D341Med (cell line): Measurements from ENCODE around the gene PTTG1IP.
"Not testable (repeated sequence)": the region's sequence is repeated elsewhere in the genome, so short reads cannot be mapped to it uniquely, and the experiment has no call there.

Source experiments
- DNase-seq: peaks from one replicate; pipeline ENCODE4 v3.0.0; 2012; ENCODE audit warnings: low spot score

The PTTG1IP gene

DNA sequence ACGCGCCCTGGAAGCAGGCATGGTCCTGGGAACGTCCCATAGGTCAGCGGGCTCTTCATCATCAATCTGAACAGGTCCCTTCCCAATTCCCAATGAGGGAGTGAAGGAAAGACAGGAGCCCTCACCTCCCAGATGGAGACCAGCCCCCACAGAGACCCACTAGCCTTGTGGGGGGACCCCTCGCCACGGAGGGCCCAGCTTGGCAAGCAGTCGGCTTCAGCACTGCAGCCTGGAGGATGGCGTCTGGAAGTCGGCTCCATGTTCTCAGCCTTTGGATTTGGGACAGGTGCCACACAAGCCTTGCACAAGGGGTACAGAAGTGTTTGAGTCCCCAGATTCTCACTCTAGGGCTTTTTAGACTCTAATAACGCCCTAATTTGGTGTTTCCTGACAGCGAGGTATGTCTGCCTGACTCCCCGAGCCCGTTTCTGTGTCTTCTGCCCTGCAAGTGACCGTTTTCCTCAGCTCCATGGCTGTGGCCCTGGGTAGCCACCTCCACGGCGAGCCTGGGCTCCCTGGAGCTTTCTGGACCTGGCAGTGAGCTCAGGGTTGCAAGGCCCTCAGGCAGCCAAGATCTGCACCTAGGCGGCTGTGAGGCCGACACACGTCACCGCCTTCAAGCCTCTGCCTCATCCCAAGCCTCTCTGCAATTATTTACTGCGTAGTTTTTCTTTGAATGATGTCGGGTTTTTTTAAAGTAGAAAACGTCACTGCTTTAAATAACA lies 30.6 kb downstream of the PTTG1IP start:
- DNase-seq, result no peak

- no peak for DNase-seq
Measured at GRCh38 chr21:44842087-44842486, 31.4 kb downstream of the PTTG1IP start.

DNA sequence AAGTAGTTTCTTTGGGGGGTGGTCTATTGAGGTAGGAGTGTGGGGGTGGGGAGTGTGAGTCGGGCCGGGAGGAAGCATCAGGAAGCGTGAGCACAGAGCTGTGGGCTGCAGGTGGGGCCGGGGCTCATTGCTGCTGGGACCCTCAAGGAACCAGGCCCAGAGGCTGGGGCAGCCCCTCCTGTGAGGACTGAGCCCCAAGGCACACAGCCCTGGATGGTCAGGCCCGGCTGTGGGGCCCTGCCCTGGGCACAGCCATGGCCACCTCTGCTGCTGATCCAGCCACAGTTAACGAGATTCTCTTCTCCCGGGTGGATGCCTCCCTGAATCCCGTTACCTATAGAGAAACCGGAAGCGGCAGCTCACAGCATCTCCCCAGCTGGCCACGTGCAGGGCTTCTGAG lies 32.7 kb downstream of the PTTG1IP start:
- no peak for DNase-seq

GRCh38 chr21:44838951-44839350 lies 34.5 kb downstream of the PTTG1IP start:
- no peak for DNase-seq

- no peak for DNase-seq
Measured at GRCh38 chr21:44838039-44838895, 35.2 kb downstream of the PTTG1IP start.

DNA sequence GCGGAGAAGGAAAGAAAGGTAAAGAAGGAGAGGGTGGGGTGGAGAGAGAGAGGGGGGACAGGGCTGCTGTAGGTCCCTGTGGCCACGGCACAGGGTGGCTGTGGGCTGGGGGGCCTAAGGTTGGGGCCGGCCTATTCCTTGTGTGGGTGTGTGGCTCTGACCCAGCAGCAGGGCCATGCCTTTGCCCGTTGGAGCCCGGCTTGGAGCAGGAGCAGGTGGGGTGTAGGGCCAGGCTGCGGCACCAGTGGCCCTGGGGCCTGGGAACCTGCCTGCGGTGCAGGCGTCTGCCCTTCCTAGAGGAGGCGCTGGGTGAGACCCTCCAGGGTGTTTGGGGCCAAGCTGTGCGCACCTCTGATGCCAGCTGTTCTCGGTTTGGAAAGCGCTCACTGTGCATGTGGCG lies 36.0 kb downstream of the PTTG1IP start:
- DNase-seq, result no peak

- no peak for DNase-seq
Measured at GRCh38 chr21:44836666-44837471, 36.6 kb downstream of the PTTG1IP start.

- DNase-seq, result no peak
Measured at GRCh38 chr21:44836349-44836665, 37.2 kb downstream of the PTTG1IP start.

DNA sequence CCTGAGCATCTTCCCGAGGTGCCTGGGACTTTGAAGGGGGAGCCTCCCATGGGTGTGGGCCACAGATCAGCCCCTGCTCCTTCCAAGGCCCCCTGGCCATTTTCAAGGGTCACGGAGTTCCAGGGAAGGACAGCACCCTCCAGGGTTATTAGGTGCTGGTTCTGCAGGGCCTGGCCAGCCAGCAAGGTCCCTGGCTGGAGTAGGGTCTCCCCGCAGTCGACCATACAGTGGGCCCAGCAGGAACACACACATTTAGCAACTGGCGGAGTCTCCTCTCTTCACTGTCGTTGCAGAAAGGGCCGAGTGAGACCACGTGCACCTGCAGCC lies 37.9 kb downstream of the PTTG1IP start:
- no peak for DNase-seq

GRCh38 chr21:44834951-44835646 lies 38.4 kb downstream of the PTTG1IP start:
- DNase-seq, result no peak

DNA sequence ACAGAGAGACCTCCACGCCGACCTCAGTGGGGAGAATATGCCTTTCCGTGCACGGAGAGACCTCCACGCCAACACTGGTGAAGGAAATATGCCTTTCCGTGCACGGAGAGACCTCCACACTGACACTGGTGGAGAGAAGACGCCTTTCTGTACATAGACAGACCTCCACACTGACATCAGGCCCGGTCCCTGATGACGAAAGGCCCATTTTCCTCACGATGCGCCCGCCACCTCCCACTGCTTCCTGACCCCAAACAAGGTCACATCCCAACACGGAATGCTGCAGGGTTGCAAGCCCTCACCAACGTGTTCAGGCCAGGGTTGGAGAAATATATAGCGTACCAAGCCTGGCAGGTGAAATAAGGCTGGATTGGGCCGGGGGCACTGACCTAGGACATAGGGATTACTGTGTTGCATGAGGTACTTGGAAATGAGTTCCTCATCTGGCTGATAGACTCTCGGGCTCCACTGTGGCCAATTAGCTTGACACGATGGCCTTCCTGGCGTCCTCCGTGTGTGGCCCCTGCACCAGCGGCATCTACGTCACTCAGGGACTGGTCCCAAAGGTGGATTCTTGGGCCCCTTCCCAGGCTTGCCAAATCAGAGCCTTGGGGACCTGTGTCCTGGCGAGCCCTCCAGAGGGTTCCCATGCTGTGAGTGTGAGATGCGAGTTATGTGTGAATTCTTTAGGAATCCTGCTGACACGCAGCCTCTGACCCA lies 39.1 kb downstream of the PTTG1IP start:
- DNase-seq, result no peak

DNA sequence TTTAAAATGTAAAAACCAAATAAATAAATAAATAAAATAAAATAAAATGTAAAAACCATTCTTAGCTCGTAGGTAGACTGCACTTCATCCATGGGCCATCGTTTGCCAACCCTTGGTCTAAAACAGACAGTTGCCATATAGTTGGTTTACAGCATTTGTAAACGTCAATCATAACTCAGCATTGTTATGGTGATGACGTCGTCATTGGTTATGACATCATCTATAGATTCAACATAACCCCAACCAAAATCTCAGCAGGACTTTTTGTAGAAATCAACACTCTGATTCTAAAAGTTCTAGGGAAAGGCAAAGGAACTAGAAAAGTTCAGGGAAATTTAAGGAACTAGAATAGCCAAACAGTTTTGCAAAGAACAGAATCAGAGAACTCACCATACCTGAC lies 39.8 kb downstream of the PTTG1IP start:
- no peak for DNase-seq

DNA sequence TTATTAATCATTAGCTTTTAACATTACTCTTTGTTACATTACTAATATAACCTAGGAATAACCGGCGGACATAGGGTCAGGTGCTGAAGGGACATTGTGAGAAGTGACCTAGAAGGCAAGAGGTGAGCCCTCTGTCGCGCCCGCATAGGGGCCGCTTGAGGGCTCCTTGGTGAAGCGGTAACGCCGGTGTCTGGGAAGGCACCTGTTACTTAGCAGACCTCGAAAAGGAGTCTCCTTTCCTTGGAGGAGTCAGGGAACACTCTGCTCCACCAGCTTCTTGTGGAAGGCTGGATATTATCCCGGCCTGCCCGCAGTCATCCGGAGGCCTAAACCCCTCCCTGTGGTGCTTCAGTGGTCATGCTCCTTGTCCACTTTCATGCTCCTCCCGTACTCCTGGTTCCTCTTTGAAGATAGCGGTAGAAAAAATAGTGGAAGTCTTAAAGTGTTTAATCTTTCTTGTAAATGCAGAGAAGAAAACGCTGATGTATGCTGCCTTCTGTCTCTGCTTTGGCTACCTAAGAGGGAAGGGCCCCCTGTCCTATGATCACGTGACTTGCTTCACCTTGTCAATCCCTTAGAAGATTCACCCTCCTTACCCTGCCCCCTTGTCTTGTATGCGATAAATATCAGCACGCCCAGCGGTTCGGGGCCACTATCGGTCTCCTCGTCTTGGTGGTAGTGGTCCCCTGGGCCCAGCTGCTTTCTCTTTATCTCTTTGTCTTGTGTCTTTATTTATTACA lies 40.8 kb downstream of the PTTG1IP start:
- DNase-seq, result not testable (repeated sequence)

- DNase-seq, result no peak
Measured at GRCh38 chr21:44831227-44831860, 42.1 kb downstream of the PTTG1IP start.

DNA sequence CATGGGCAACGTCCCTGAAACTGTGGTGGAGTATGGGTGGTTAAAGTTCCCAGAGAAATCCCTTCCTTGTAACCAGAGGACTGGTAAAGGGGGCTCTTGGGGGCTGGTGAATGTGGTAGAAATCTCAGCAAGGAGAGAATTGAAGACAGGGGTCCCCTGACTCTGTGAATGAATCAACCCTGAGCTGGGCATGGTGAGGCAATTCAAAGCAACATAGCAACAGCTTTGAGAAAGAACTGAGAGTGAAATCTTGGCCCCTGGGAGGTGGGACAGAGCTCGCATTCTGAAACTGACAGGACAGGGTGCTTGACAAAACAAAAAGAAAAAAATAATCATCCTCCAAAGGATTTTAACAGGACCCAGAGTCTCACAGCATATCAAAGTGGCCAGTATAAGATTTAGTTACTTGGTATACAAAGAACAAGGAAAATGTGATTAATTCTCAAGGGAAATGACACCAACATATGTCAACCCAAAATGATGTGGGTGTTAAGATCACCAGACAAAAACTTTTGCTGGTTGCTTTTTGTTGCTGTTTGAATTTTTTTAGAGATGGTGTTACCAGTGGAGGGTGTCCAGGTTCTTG lies 43.9 kb downstream of the PTTG1IP start:
- no peak for DNase-seq

DNA sequence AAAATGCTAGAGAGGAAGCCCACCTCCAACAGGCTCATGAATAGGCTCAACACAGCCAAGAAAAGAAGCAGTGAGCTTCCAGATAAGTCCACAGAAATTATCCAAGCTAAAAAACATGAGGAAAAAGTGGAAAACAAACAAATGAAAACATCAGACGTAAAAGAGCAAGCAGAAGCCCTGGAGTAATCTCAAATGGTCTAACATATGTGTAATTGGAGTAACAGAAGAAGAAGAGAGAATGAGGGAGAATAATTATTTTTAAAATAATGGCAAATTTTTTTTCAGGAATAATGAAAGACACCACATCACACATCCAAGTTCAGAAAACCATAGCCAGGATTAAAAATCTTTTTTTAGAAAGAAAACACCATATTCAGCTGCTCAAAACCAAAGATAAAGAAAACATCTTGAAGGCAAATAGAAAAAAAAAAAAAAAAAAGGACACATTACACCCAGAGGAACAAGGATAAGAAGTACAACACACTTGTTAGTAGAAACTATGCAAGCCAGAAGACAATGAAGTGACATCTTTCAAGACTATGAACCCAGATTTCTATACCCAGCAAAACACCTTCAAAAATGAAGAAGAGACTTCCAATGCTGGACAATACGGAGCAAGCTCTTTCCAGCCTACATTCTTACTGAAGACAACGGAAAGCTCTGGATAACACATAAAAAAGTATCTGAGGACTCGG lies 45.0 kb downstream of the PTTG1IP start:
- no peak for DNase-seq

DNA sequence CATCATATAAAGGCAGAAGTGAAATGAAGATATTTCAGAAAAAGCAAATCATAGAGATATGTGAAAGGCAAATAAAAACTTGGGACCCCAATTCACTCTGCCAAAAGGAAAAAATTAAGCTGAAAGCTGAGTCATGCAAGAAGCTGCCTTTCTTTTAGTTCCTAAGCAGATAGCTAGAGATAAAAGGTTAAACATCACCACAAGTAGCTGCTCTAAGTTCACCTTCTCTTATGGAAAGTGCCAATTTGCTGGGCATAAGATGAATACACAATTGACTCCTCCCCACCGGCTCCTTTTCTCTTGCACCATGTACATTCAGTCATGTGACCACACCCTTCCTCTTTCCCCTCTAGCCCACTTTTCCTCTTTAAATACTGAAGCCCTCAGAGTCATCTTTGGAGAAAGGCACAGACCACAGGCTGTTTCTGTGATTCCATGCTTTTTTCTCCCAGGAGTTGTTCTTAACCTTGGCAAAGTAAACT lies 50.3 kb downstream of the PTTG1IP start:
- no peak for DNase-seq

GRCh38 chr21:44822484-44823178 lies 50.9 kb downstream of the PTTG1IP start:
- no peak for DNase-seq

GRCh38 chr21:44820851-44821250 lies 52.6 kb downstream of the PTTG1IP start:
- DNase-seq, result no peak
